OCI-LY7 (cell line): ENCODE data around the gene OR10H4. TPM values are rescaled to one million over a fixed set of nuclear protein-coding genes. Genes with fewer than 3 reads are reported as not detected.

Experiments
- BruUV-seq: library from RNA; stranded (reverse); fragments of 400-500 nt; replicated peaks from 2 replicates; lab custom pipeline; 2021; lab: Mats Ljungman, UMichigan
- CTCF ChIA-PET: fragments of 300-600 bp; sonication (Branson Sonifier 250); formaldehyde crosslinking; loops from one replicate; lab custom pipeline; 2022; ENCODE audit warnings: antibody characterized with exemption; ENCODE audit not compliant: unreplicated experiment; lab: Charles Lee
- POLR2A ChIA-PET: fragments of 300-600 bp; sonication (Branson Sonifier 250); formaldehyde crosslinking; loops from one replicate; lab custom pipeline; 2022; ENCODE audit warnings: antibody characterized with exemption; lab: Charles Lee
- DNase-seq: peaks from one replicate; pipeline ENCODE4 v3.0.0-alpha.2; 2015; ENCODE audit warnings: low spot score
- H2AFZ ChIP-seq: fragments of 200-600 bp; sonication (generic), shearing (Covaris generic); 2 replicates; pipeline ENCODE4 v1.6.1; 2014; ENCODE audit warnings: mild to moderate bottlenecking, antibody characterized with exemption, low read length, moderate library complexity
- H3K27ac ChIP-seq: fragments of 200-600 bp; sonication (generic); 2 replicates; pipeline ENCODE4 v1.5.1; 2014; ENCODE audit warnings: mixed run types, low read depth, mild to moderate bottlenecking, moderate library complexity, low read length, inconsistent platforms; ENCODE audit not compliant: poor library complexity, severe bottlenecking
- H3K36me3 ChIP-seq: fragments of 200-600 bp; sonication (generic); 2 replicates; pipeline ENCODE4 v1.6.1; 2014; ENCODE audit warnings: mild to moderate bottlenecking, antibody characterized with exemption, low read length, moderate library complexity, mixed read lengths; ENCODE audit not compliant: insufficient read depth
- H3K4me1 ChIP-seq: fragments of 200-600 bp; sonication (generic); 2 replicates; pipeline ENCODE4 v1.5.1; 2014; ENCODE audit warnings: mild to moderate bottlenecking, low read length; ENCODE audit not compliant: insufficient read depth, poor library complexity, severe bottlenecking
- H3K4me2 ChIP-seq: fragments of 200-600 bp; sonication (generic); 2 replicates; pipeline ENCODE4 v1.6.1; 2014; ENCODE audit warnings: mild to moderate bottlenecking, low read length
- H3K4me3 ChIP-seq: fragments of 200-600 bp; sonication (generic); 2 replicates; pipeline ENCODE4 v1.5.1; 2014; ENCODE audit warnings: mild to moderate bottlenecking, low read depth, low read length; ENCODE audit not compliant: poor library complexity, severe bottlenecking
- H3K79me2 ChIP-seq: fragments of 200-600 bp; sonication (generic); 2 replicates; pipeline ENCODE4 v1.6.1; 2016; ENCODE audit warnings: low read depth, mild to moderate bottlenecking, low read length, moderate library complexity, mixed read lengths; ENCODE audit not compliant: insufficient read depth
- H3K9me2 ChIP-seq: fragments of 200-600 bp; sonication (generic); 2 replicates; pipeline ENCODE4 v1.6.1; 2016; ENCODE audit warnings: mild to moderate bottlenecking, low read length, mixed read lengths; ENCODE audit not compliant: insufficient read depth
- H3K9me3 ChIP-seq: fragments of 200-600 bp; sonication (generic); 2 replicates; pipeline ENCODE4 v1.6.1; 2014; ENCODE audit warnings: mild to moderate bottlenecking, mixed run types, low read length, mixed read lengths
- H4K20me1 ChIP-seq: fragments of 200-600 bp; sonication (generic); 2 replicates; pipeline ENCODE4 v1.6.1; 2014; ENCODE audit warnings: mild to moderate bottlenecking, antibody characterized with exemption, low read length, moderate library complexity, mixed read lengths; ENCODE audit not compliant: insufficient read depth
- CTCF ChIP-seq: fragments of 200-600 bp; sonication (generic); conservative IDR thresholded peaks from 2 replicates; pipeline ENCODE4 v1.5.1; 2014; ENCODE audit warnings: mild to moderate bottlenecking, antibody characterized with exemption, low read length, moderate library complexity, mixed read lengths
- EZH2phosphoT487 ChIP-seq: fragments of 200-600 bp; sonication (generic); IDR thresholded peaks from 2 replicates; pipeline ENCODE4 v1.6.1; 2018; ENCODE audit warnings: low read depth, borderline replicate concordance, mild to moderate bottlenecking, mixed run types, antibody characterized with exemption, low read length, moderate library complexity, mixed read lengths
- intact Hi-C: fragments of 100-400 bp; cut with micrococcal nuclease; formaldehyde crosslinking; loops from one replicate; pipeline ENCODE4 v1.10.0; 2022; ENCODE audit not compliant: unreplicated experiment
- total RNA-seq, 2 experiments: library from RNA; depleted of rRNA in 1 of 2; stranded (reverse); fragments of >200 nt in 1 of 2; shearing (Covaris generic) in 1 of 2; gene quantifications; 2 replicates each; pipeline ENCODE4 v1.2.3, GENCODE V29; 2014 to 2022

Gene OR10H4
- total RNA-seq, 2 experiments from 2014 or later: not detected

- CTCF ChIA-PET: no interaction called here
- intact Hi-C loops: no loop called here
Measured at GRCh38 chr19:15913830-15914229, 35.0 kb upstream of the OR10H4 start.

GRCh38 chr19:15915109-15915508 is 33.7 kb upstream of the OR10H4 start:
- no peak overlapping the region for H3K4me3 ChIP-seq
- H4K20me1 ChIP-seq: no peaks in the 10 kb centered on the region
- TF ChIP-seq CTCF: no peak
- TF ChIP-seq EZH2phosphoT487: no peak
- no peak overlapping the region for H2AFZ ChIP-seq
- ChIA-PET POLR2A (no interaction called here), CTCF (no interaction called here)
- H3K4me2 ChIP-seq: no peak overlapping the region
- no peaks in the 10 kb centered on the region for H3K9me2 ChIP-seq
- H3K27ac ChIP-seq: no peak overlapping the region
- DNase-seq: no peak
- H3K79me2 ChIP-seq: no peaks in the 10 kb centered on the region
- no TSS peak for BruUV-seq
- no peaks in the 10 kb centered on the region for H3K4me1 ChIP-seq
- intact Hi-C loops: no loop called here
- H3K9me3 ChIP-seq: no peaks in the 10 kb centered on the region
- no peaks in the 10 kb centered on the region for H3K36me3 ChIP-seq

More at GRCh38 chr19:15913830-15914229, 35.0 kb upstream of the OR10H4 start:
- TF ChIP-seq EZH2phosphoT487 (no peak), CTCF (no peak)
- Histone ChIP-seq H4K20me1 (no peaks in the 10 kb centered on the region), H3K27ac (no peak overlapping the region), H3K36me3 (no peaks in the 10 kb centered on the region), H3K9me3 (no peaks in the 10 kb centered on the region), H2AFZ (no peak overlapping the region), H3K4me3 (no peak overlapping the region), H3K4me1 (no peaks in the 10 kb centered on the region), H3K9me2 (no peaks in the 10 kb centered on the region), H3K79me2 (no peaks in the 10 kb centered on the region), H3K4me2 (no peak overlapping the region)
- no TSS peak for BruUV-seq
- POLR2A ChIA-PET: no interaction called here
- no peak for DNase-seq

- intact Hi-C loops: no loop called here
- Histone ChIP-seq H3K27ac (no peak overlapping the region), H3K4me3 (no peak overlapping the region), H3K79me2 (no peaks in the 10 kb centered on the region), H3K36me3 (no peaks in the 10 kb centered on the region), H3K4me1 (no peaks in the 10 kb centered on the region), H3K9me3 (no peaks in the 10 kb centered on the region), H3K9me2 (no peaks in the 10 kb centered on the region), H2AFZ (no peak overlapping the region), H4K20me1 (no peaks in the 10 kb centered on the region), H3K4me2 (no peak overlapping the region)
- TF ChIP-seq CTCF (no peak), EZH2phosphoT487 (no peak)
- DNase-seq: no peak
- BruUV-seq: no TSS peak
- ChIA-PET POLR2A (no interaction called here), CTCF (no interaction called here)
Measured at GRCh38 chr19:15919243-15919642, 29.6 kb upstream of the OR10H4 start.
